ENCODE measurements around the gene IGBP1. TPM values are rescaled to one million over a fixed set of nuclear protein-coding genes. Genes with fewer than 3 reads are reported as not detected.
A peak's percentile ranks its signal among the peaks of the same experiment; 100 is the strongest.

Gene IGBP1
- total RNA-seq, result 10 to 100 TPM; 66.2 to 83.0 (median 72.8) TPM

GRCh38 chrX:70133303-70134115 is at the start of gene IGBP1:
TSS of gene IGBP1 (plus strand) at chrX:70133447. CDS start at chrX:70133948, 501 bp downstream.
- H3K27ac ChIP-seq, result peak within 1 kb of the TSS; percentile 77 to 87 (median 85)
- peak; percentile 76 to 92 (median 81) for DNase-seq
- H3K4me1 ChIP-seq, result peaks cover 0 to 11% (median 0%) of the 10 kb centered on the region in 4 donors
- H3K4me3 ChIP-seq, result peak within 1 kb of the TSS; percentile 55 to 82 (median 66)
- no peaks in the 10 kb centered on the region for H3K9me3 ChIP-seq
- no peaks in the 10 kb centered on the region for H3K36me3 ChIP-seq
- no peaks in the 10 kb centered on the region for H3K27me3 ChIP-seq
- TF ChIP-seq POLR2A (IDR thresholded peaks at IDR 0.05), result peak; percentile 55 to 56
- peak in 5 of 6 experiments; percentile 33 to 48 (median 42) for TF ChIP-seq CTCF (IDR thresholded peaks at IDR 0.05)

- H3K27me3 ChIP-seq, result no peaks in the 10 kb centered on the region
- no peak for DNase-seq
- H3K4me1 ChIP-seq, result no peaks in the 10 kb centered on the region
- no peak overlapping the region for H3K27ac ChIP-seq
- no peak overlapping the region for H3K4me3 ChIP-seq
- H3K36me3 ChIP-seq, result no peaks in the 10 kb centered on the region
- TF ChIP-seq POLR2A (IDR thresholded peaks at IDR 0.05), result no peak
- TF ChIP-seq CTCF (IDR thresholded peaks at IDR 0.05), result no peak
- H3K9me3 ChIP-seq, result no peaks in the 10 kb centered on the region
Measured at GRCh38 chrX:70084592-70085240, 48.5 kb upstream of the IGBP1 start.

- no peak overlapping the region for H3K4me3 ChIP-seq
- H3K27me3 ChIP-seq, result no peaks in the 10 kb centered on the region
- DNase-seq, result no peak
- no peaks in the 10 kb centered on the region for H3K4me1 ChIP-seq
- TF ChIP-seq CTCF (IDR thresholded peaks at IDR 0.05), result no peak
- TF ChIP-seq POLR2A (IDR thresholded peaks at IDR 0.05), result no peak
- H3K36me3 ChIP-seq, result no peaks in the 10 kb centered on the region
- no peak overlapping the region for H3K27ac ChIP-seq
- no peaks in the 10 kb centered on the region for H3K9me3 ChIP-seq
Measured at GRCh38 chrX:70087857-70088630, 45.2 kb upstream of the IGBP1 start.

GRCh38 chrX:70088751-70089150 is 44.5 kb upstream of the IGBP1 start:
- DNase-seq, result no peak
- TF ChIP-seq CTCF (IDR thresholded peaks at IDR 0.05) (no peak), POLR2A (IDR thresholded peaks at IDR 0.05) (no peak)
- H3K4me1 ChIP-seq, result no peaks in the 10 kb centered on the region
- no peaks in the 10 kb centered on the region for H3K36me3 ChIP-seq
- H3K4me3 ChIP-seq, result no peak overlapping the region
- H3K27ac ChIP-seq, result no peak overlapping the region
- no peaks in the 10 kb centered on the region for H3K9me3 ChIP-seq
- no peaks in the 10 kb centered on the region for H3K27me3 ChIP-seq

GRCh38 chrX:70089604-70090297 is 43.5 kb upstream of the IGBP1 start:
- Histone ChIP-seq H3K4me1 (no peaks in the 10 kb centered on the region), H3K27me3 (no peaks in the 10 kb centered on the region), H3K27ac (no peak overlapping the region), H3K36me3 (no peaks in the 10 kb centered on the region), H3K4me3 (no peak overlapping the region), H3K9me3 (no peaks in the 10 kb centered on the region)
- no peak for DNase-seq
- no peak for TF ChIP-seq POLR2A (IDR thresholded peaks at IDR 0.05)
- no peak for TF ChIP-seq CTCF (IDR thresholded peaks at IDR 0.05)
